ENCODE data around the gene RPL36AL.

DNA sequence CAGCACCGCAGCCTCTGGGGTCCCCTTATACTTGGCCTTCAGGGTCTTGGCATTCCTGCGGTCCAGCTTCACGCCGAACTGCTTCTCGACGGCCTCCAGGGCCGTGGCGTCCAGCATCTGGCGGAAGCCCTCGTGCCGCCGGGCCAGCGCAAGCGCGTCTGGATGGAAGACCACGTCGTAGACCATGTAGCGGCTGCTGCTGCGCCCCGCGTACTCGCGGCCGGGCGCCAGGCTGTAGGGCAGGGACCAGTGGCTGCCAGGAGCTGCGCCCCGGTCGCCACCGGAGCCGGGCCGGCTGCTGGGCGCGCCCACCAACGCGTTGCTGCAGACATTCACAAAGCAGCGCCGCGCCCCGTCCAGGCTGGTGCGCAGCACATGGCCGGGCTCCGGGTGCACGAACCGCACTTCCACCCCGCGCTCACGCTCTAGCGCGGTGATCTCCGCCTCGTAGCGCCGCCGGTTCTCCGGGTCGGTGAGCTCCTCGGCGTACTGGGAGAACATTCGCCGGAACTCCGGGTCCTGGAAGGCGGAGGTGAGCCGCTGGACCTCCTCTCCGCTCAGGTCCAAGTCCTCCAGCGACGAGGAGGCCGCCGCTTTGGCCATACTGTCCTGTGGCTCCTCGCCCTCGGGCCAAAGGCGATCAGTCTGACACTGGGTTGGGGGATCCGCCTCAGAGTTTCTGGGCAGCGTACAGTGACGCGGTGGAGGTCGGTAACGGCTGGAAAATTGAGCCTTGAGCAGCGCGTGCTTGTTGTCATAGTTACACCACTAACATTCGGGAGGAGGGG is 14.3 kb upstream of the RPL36AL start, which contains the start of gene DNAAF2:
- TF ChIP-seq, protein P1, sequence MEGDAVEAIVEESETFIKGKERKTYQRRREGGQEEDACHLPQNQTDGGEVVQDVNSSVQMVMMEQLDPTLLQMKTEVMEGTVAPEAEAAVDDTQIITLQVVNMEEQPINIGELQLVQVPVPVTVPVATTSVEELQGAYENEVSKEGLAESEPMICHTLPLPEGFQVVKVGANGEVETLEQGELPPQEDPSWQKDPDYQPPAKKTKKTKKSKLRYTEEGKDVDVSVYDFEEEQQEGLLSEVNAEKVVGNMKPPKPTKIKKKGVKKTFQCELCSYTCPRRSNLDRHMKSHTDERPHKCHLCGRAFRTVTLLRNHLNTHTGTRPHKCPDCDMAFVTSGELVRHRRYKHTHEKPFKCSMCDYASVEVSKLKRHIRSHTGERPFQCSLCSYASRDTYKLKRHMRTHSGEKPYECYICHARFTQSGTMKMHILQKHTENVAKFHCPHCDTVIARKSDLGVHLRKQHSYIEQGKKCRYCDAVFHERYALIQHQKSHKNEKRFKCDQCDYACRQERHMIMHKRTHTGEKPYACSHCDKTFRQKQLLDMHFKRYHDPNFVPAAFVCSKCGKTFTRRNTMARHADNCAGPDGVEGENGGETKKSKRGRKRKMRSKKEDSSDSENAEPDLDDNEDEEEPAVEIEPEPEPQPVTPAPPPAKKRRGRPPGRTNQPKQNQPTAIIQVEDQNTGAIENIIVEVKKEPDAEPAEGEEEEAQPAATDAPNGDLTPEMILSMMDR (IDR thresholded peaks at IDR 0.05): no peak
- no peak for TF ChIP-seq POLR2A (IDR thresholded peaks at IDR 0.05)
